OCI-LY7 (cell line): Measurements from ENCODE around the gene DLGAP1.

ENCODE experiments used
- CTCF ChIP-seq: fragments of 200-600 bp; sonication (generic); conservative IDR thresholded peaks from 2 replicates; pipeline ENCODE4 v1.5.1; 2014; ENCODE audit warnings: mild to moderate bottlenecking, antibody characterized with exemption, low read length, moderate library complexity, mixed read lengths
- EZH2phosphoT487 ChIP-seq: fragments of 200-600 bp; sonication (generic); IDR thresholded peaks from 2 replicates; pipeline ENCODE4 v1.6.1; 2018; ENCODE audit warnings: low read depth, borderline replicate concordance, mild to moderate bottlenecking, mixed run types, antibody characterized with exemption, low read length, moderate library complexity, mixed read lengths

GRCh38 chr18:3620146-3621119 is 834.7 kb downstream of the DLGAP1 start:
- no peak for TF ChIP-seq CTCF
- TF ChIP-seq EZH2phosphoT487, result no peak
